GM12891 (cell line): ENCODE data around the gene GPR107.
A peak's percentile ranks its signal among the peaks of the same experiment; 100 is the strongest.

Experiments used
- POLR2A ChIP-seq: IDR thresholded peaks from 2 replicates; pipeline ENCODE4 v1.6.1; 2011; ENCODE audit warnings: low read depth, low read length, control low read depth
- POLR2AphosphoS5 ChIP-seq: IDR thresholded peaks from 2 replicates; pipeline ENCODE4 v1.6.1; 2011; ENCODE audit warnings: low read depth, low read length, control low read depth
- SPI1 ChIP-seq: IDR thresholded peaks from 2 replicates; pipeline ENCODE4 v1.6.1; 2011; ENCODE audit warnings: low read depth, low read length, control low read depth
- TAF1 ChIP-seq: IDR thresholded peaks from 2 replicates; pipeline ENCODE4 v1.6.1; 2011; ENCODE audit warnings: low read depth, low read length, control low read depth

GRCh38 chr9:130021123-130021522, 32.6 kb upstream of the GPR107 start:
- TF ChIP-seq POLR2AphosphoS5 (no peak), SPI1 (no peak), POLR2A (0 out of 2 replicates have a peak, but pooled peaks have one; percentile 10), TAF1 (no peak)
